Measurements from ENCODE around the gene PDE4DIP.
"Not testable (repeated sequence)": the region's sequence is repeated elsewhere in the genome, so short reads cannot be mapped to it uniquely, and the experiment has no call there.

Gene PDE4DIP

DNA sequence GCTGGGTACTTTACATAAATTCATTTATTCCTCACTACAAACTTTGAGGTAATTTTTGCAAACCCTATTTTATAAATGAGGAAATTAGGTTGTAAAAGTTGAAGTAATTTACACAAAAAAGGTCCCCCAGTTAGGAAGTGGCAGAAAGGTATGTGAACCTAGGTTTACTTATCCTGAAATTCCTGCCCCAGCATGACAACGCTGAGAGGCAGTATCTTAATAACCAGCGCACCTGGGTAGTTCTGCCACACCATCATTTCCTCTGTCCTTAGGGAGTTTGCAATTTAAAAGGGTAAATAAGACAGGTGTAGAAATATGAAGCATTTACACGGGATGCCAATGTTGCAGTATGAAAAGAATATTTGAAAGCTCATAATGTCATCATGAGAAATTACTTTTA is 79.6 kb downstream of the PDE4DIP start:
- DNase-seq, result not testable (repeated sequence)

DNA sequence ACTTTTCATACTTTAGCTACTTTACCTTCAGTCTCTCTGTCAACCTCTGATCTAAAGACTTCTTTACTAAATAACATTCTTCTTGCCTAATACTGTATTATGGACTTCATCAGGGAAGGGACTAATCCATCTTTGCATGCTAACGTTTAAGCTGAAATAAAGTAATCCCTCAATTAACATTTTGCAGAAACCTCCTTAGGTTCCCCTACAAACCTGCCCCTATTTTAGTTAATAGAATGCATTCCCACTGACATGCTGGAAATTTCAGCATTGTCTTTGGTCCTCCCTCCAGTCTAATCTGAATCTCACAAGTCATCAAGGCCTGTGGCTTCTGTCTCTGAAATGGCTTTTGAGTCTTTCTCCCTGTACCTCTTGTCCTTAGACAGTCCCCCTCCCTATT is 83.4 kb downstream of the PDE4DIP start:
- DNase-seq, result not testable (repeated sequence)

DNA sequence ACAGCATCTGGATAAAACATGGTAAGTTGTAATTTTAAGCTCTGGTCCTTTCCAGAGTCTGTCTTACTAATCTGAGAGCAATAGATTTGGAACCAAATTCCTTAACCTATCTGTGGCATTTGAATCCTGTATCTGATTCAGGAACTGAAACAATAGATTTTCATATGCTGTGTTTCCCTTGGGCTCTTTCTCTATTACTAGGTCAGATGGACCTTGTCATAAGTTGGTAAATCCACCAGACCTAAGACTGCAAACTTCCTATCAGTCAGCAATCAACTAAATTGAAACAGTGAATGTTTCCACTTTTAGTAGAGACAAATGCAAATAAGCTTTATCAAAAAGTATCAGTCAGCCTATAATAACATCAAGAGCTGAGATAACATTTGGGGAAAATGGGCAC is 85.0 kb downstream of the PDE4DIP start:
- DNase-seq, result not testable (repeated sequence)

DNA sequence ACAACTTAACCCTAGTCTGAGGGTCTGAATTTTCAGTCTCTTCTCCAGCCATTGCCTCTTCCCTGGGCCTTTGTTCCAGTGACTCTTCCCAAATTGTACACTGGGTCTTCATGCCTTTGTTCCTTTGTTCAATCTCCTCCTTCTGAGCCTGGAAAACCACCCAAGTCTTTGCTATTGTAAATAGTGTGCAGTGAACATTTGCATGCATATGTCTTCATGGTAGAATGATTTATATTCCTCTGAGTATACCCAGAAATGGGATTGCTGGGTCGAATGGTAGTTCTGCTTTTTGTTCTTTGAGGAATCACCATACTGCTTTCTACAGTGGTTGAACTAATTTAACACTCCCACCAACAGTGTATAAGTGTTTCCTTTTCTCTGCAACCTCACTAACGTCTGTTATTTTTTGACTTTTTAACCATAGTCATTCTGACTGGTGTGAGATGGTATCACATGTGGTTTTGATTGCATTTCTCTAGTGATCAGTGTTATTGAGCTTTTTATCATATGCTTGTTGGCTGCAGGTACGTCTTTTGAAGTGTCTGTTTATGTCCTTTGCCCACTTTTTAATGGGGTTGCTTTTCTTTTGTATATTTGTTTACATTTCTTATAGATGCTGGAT is 91.3 kb downstream of the PDE4DIP start:
- DNase-seq, result not testable (repeated sequence)

DNA sequence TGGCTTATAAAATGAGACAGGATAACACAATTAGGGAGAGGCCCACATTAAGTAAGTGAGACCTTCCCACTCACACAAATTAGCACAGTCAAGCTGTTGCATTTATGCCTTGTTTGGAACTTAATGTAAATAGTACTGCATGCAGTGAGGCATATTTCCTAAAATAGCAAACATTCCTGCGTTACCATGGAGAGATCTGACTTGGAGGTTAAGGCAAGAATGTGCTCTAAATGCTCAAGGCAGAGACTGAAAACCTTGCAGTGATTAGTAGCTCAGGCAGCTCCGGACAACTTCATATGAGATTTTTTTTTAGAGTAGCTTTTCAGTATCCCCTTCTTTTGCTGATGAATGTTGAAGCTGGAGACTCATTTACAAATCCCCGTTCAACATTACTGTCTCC is 98.7 kb downstream of the PDE4DIP start:
- not testable (repeated sequence) for DNase-seq

DNA sequence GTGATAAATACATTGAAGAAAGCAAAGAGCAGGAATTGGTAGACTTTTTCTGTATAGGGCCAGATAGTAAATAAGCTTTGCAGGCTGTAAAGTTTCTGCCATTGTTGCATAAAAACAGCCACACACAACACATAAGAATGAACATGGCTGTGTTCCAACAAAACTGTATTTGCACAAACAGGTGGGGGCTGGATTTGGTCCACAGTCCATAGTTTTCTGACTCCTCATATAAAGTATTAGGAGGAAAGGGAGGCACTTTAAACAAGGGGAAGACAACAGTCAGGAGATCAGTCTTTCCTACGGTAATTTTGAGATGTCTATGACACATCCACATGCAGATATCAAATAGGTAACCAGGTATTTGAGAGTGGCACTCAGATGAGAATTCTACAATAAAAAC is 100.9 kb downstream of the PDE4DIP start:
- not testable (repeated sequence) for DNase-seq

DNA sequence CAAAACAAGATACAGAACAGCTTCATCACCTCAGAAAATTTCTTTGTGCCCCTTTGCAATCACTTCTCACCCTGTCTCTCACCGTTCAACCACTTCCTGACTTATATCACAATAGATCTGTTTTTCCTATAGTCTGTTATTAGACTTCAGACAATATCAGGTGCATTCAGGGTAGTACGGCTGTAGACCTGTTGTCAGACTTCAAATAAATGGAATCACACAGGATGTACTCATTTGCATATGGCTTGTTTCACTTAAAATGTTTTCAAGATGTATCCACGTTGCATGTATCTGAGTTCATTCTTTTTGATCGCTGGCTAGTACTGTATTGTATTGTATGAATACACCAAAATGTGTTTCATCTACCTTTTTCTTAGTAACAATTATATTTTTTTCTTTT is 104.5 kb downstream of the PDE4DIP start:
- not testable (repeated sequence) for DNase-seq

DNA sequence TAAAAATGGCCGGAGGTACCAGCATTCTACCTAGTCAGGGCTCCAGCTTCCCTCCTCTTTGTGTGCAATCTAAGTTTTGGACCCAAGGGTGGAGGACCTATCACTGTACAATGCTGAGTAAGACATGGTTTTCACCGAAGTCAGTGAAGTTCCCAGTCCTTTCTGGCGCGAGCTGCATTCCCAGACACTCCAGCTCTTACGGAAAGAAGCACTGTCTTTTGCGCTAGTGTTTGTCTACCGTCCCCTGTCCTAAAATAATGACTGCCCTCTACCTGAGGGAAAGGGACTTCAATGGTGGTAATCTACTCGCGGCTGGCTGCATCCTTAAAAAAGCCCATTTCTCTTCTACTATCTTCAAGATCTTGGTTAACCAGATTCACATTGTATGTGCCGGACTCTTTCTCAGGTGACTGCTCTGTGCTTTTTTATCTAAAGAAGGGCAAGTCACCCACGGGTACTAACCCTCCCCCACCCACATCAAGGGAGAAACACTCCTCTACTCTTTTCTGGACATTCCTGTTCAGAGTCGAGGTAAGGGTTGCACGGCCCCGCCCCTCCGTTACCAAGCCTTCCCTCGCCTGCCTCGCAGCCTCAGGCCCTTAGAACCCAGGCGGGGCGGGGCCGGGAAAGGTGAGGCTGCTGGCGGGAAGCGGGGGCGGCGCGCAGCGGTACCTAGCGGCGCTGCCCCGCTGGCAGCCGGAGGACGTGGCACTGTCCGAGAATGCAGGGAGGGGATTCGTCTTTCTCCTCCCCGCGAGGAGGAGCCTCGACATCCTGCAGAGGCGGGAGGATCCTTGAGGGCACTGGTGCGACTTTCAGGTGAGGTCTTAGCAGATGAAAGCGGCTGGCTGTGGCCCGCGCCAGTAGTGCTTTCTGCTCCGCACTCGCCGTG is 107.4 kb downstream of the PDE4DIP start:
- DNase-seq, result peak; percentile 87

DNA sequence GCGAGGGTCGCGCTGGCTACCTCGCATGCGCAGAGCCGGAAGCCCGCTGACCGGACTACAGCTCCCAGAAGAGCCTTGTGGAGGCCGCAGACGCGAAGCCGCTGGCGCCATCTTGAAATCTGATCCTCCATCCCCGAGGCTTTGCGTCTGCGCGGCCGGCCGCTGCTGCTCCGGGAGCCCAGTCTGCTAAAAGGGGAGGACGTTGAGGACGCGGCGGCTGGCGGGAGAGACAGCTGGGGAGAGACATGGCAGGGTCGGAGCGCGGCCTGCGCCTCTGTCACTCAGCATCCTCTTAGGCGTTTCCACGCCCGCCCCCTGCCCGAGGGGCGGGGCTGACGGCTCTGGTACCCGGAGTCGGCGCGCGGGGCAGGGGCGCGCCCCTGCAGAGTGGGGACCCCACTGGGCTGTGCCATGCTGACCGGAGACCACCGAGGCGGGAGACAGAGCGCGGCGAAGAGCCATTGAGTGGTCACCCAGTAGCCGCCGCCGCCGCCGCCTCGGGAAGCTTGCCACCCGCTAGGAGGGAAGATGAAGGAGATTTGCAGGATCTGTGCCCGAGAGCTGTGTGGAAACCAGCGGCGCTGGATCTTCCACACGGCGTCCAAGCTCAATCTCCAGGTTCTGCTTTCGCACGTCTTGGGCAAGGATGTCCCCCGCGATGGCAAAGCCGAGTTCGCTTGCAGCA is 108.2 kb downstream of the PDE4DIP start:
- DNase-seq, result peak; percentile 82

DNA sequence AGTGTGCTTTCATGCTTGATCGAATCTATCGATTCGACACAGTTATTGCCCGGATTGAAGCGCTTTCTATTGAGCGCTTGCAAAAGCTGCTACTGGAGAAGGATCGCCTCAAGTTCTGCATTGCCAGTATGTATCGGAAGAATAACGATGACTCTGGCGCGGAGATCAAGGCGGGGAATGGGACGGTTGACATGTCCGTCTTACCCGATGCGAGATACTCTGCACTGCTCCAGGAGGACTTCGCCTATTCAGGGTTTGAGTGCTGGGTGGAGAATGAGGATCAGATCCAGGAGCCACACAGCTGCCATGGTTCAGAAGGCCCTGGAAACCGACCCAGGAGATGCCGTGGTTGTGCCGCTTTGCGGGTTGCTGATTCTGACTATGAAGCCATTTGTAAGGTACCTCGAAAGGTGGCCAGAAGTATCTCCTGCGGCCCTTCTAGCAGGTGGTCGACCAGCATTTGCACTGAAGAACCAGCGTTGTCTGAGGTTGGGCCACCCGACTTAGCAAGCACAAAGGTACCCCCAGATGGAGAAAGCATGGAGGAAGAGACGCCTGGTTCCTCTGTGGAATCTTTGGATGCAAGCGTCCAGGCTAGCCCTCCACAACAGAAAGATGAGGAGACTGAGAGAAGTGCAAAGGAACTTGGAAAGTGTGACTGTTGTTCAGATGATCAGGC is 108.8 kb downstream of the PDE4DIP start:
- peak; percentile 71 for DNase-seq

DNA sequence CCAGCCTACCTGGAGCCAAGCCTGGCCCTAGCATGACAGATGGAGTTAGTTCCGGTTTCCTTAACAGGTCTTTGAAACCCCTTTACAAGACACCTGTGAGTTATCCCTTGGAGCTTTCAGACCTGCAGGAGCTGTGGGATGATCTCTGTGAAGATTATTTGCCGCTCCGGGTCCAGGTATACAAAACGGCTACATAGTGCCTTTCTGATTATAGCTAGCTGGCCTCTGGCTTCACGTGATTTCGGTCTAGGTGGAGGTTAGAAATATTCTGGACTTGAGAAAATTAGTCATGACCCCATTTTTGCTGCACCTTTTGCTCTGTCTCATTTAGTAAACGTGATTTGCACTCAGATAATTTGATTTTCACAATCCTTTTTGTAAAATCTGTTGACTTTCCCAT is 109.5 kb downstream of the PDE4DIP start:
- DNase-seq, result not testable (repeated sequence)

DNA sequence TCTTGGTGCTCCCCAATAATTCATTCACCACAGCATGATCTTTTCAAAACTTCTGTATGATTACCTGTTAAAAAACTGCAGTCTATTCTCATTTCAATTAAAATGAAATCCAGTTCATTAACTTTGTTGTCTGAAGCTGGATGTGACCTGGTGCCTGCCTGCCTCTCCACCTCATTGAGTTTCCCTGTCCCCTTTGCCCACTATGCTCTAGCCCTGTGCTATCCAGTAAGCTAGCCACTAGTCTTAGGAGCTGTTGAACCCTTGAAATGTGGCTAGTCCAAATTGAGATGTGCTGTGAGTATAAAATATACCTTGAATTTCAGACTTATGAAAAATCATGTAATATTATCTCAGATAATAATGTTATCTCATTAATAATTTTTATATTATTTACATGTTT is 114.1 kb downstream of the PDE4DIP start:
- DNase-seq, result not testable (repeated sequence)

DNA sequence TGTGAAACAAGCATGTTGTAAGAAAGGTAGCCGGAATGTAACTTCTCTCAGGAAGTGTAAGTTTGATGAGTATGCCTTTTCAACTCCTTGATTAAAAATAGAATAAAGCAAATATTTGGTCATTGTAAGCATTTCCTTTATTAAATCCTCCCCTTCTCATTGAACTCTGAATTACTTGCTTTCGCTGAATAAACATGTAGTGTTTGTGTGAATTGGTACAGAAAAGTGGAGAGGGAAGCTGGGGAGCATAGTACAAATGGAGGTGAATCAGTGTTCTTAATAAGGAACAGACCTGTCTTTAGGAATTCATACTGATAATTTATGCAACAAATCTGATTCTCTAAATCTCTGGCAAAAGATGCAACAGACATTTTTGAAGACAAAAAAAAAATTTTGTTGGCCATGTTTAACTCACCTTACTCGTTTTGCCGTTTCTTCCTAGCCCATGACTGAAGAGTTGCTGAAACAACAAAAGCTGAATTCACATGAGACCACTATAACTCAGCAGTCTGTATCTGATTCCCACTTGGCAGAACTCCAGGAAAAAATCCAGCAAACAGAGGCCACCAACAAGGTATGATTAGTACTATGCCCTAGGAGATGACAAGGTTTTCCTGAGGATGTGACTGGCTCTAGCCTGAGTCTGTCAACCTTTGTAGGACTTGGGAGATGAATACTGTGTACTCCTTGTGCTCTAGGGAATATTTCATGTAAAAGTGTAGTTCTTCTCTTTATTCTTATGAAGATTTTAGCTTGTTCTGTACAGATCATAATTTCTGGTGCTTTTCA is 116.2 kb downstream of the PDE4DIP start:
- not testable (repeated sequence) for DNase-seq

DNA sequence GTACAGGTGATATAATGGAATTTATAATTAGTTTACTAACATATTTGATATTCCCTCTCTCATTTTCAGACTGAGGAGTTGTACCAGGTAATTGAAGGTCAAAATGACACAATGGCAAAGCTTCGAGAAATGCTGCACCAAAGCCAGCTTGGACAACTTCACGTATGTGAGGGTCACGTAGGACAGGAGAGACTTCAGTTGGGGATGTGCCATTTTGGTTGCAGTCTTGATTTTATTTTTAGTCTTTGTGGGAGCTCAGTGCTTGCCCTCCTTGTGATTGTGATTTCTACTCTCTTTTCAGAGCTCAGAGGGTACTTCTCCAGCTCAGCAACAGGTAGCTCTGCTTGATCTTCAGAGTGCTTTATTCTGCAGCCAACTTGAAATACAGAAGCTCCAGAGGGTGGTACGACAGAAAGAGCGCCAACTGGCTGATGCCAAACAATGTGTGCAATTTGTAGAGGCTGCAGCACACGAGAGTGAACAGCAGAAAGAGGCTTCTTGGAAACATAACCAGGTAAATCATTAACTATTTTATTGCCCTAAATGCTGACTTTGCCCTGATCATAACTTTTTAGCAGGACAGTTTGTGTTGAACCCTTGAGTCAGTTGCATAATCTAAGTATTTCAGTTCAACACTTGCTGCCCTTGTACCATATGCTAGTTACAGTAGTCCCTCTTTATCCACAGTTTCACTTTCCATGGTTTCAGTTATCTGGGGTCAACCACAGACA is 118.1 kb downstream of the PDE4DIP start:
- DNase-seq, result not testable (repeated sequence)

DNA sequence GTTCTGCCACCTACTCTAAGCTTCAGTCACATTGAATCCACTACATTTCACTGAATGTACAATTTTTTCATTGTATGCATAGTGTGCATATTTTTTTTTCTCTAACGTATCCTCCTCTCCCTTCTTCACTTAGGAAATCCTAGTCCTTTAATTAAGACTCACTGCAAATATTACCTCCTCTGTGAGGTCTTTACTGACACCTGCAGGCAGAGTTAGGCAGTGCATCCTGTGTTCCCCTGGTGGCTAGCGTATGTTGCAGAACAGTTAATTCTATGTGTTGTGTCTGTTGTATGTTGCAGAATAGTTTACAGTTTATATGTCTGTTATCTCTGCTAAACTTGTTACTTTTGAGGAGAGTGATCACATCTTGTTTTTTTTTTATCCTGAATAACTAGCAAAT is 121.9 kb downstream of the PDE4DIP start:
- not testable (repeated sequence) for DNase-seq

DNA sequence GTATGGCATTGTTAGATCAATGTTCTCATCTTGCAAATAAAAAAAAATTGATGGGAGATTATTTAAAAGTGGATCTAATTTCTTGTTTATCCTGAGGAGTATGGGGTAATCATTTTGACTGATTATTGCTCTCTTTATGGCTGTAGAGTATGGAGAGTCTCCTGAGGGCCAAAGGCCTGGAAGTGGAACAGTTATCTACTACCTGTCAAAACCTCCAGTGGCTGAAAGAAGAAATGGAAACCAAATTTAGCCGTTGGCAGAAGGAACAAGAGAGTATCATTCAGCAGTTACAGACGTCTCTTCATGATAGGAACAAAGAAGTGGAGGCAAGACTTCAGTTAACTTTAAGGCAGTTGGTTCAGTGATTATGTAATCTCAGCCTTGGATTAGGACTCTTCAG is 123.4 kb downstream of the PDE4DIP start:
- not testable (repeated sequence) for DNase-seq

DNA sequence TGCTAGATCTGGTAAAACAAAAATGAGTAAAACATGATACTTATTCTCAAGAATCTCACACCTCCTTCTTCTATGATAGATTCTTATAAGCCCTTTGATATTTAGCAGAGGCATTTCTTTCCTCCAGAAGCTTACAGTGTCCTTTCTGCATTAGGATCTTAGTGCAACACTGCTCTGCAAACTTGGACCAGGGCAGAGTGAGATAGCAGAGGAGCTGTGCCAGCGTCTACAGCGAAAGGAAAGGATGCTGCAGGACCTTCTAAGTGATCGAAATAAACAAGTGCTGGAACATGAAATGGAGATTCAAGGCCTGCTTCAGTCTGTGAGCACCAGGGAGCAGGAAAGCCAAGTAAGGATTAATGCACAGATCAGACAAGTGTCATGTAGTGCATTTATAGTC is 124.5 kb downstream of the PDE4DIP start:
- not testable (repeated sequence) for DNase-seq

DNA sequence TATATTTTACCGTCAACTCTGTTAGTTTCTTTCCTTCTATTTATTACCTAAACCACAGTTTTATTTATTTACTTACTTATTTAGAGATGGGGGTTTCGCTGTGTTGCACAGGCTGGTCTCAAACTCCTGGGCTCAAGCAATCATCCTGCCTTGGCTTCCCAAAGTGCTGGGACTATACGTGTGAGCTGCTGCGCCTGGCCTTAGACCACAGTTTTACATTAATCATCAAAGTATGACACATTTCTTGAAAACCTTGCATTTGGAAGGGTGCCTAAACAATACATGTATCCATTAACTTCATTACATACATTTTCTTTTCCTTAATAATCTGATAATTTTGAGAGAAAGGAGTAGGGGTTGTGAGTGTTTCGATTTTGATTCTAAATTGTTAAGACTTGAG is 124.9 kb downstream of the PDE4DIP start:
- not testable (repeated sequence) for DNase-seq

DNA sequence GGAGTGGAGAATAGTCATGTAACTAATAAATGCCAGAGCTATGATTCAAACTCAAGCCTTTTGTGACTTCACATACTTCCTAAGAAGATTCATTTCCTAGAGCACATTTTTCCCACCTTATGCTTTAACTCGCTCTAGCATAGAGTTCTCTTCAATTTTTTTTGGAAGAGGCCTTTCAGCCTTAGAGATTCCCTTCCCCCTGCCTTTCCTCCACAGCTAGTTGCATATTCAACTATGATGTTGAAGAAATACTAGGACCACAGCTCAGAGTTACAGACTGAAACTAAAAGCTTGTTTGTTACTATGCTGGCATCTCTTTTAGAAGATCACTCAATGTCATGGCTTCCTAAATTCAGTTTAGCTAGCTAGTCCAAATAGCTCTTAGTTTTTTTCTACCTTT is 131.2 kb downstream of the PDE4DIP start:
- DNase-seq, result not testable (repeated sequence)

DNA sequence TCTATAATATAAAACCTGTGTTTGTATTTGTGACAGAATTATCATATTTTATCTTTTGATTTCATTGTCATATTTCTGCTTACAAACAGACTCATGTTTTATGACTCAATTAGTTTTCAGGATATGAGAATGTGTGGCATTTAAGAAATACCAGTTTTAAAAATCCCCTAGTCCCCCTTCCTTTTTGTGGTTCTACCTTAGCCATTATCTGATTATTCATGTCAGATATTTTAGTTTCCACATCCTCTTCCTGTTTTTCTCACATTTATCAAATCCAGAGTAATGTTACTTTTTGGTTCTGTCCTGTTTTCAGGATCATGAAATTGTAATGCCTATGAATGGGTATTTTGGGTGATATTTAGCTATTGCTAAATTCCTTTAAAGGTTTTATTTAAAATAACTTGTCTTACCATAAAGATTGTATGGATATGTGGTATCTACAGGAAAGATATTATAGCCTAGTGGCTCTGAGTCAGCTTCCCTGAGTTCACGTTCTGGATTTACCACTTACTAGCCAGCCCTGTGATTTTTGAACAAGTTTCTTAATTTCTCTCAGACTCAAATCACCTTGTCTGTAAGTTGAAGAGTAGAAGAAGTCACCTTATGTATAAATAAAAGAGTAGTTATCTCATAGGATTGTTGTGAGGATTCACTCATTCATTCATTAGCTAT is 131.8 kb downstream of the PDE4DIP start:
- DNase-seq, result not testable (repeated sequence)

DNA sequence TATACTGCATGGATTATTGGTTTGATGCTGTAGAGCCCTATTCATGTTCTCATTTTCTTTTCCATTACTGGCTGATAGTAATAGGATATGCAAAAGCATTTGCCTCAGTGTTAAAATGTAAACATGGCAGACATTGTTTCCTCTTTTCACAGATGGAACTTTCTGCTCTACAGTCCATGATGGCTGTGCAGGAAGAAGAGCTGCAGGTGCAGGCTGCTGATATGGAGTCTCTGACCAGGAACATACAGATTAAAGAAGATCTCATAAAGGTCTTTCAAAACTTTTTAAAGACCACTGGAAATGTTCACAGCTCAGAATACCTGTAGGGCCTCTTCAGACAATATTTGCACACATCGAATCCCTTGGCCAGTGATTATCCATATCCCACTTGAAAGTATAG is 133.6 kb downstream of the PDE4DIP start:
- not testable (repeated sequence) for DNase-seq
